GM11168 (cell line): ENCODE data around the gene UGP2.
"Not testable (repeated sequence)": the region's sequence is repeated elsewhere in the genome, so short reads cannot be mapped to it uniquely, and the experiment has no call there.

Experiments used
- in situ Hi-C: fragments of 300-500 bp; cut with MboI; formaldehyde crosslinking; loops from one replicate; pipeline ENCODE4 v1.12.0; 2022; ENCODE audit warnings: low sequenced_read_pairs; ENCODE audit not compliant: unreplicated experiment

UGP2 gene

GRCh38 chr2:63841254-63842022, at the start of gene UGP2:
Gene UGP2 (plus strand): TSS chr2:63841896. CDS start chr2:63842186, 290 bp downstream.
- in situ Hi-C loops: no loop called here

- in situ Hi-C loops: no loop called here
These were observed 49.2 kb upstream of the UGP2 start for GRCh38 chr2:63792530-63792929.

GRCh38 chr2:63796366-63796765, 45.3 kb upstream of the UGP2 start:
- in situ Hi-C loops: no loop called here

GRCh38 chr2:63796796-63797195, 44.9 kb upstream of the UGP2 start:
- in situ Hi-C loops: no loop called here

DNA sequence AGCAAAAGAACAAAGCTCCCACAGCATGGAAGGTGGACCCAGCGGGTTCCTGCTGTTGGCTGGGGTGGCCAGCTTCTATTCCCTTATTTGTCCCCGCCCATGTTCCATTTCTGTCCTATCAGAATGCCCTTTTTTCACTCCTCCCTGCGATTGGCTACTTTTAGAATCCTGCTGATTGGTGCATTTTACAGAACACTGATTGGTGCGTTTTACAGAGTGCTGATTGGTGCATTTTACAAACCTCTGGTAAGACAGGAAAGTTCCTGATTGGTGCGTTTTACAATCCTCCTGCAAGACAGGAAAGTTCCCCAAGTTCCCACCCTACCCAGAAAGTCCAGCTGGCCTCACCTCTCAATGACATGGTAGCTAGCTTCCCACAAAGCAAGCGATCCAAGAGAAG, 40.2 kb upstream of the UGP2 start:
- in situ Hi-C loops: no loop called here

DNA sequence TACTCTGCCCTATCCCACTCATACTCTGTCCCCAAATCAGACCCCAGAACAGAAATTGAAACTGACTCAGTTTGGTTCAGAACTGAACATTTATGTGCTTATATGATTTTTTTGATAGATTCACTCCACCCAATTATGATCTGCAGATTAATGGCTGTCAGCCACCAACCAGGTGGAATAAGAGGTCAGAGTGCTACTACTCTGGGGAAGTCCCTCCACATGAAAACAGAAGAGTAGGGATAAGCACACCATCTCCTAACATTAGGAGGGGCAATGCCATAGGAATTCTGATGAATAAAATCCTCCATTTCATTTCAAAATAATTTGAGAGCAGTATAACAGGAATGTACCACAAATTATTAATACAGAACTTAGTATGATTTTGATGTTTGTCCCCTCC, 36.3 kb upstream of the UGP2 start:
- in situ Hi-C loops: no loop called here

- in situ Hi-C loops: not testable (repeated sequence)
These were observed 33.7 kb upstream of the UGP2 start for GRCh38 chr2:63808036-63808435.

DNA sequence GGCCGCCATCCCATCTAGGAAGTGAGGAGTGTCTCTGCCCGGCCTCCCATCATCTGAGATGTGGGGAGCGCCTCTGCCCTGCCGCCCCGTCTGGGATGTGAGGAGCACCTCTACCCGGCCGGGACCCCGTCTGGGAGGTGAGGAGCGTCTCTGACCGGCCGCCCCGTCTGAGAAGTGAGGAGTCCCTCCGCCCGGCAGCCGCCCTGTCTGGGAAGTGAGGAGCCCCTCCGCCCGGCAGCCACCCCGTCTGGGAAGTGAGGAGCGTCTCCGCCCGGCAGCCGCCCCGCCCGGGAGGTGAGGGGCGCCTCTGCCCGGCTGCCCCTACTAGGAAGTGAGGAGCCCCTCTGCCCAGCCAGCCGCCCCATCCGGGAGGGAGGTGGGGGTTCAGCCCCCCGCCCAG, 32.8 kb upstream of the UGP2 start:
- in situ Hi-C loops: not testable (repeated sequence)

GRCh38 chr2:63811063-63811462, 30.6 kb upstream of the UGP2 start:
- in situ Hi-C loops: no loop called here

- in situ Hi-C loops: not testable (repeated sequence)
These were observed 29.8 kb upstream of the UGP2 start for GRCh38 chr2:63811870-63812269.

- in situ Hi-C loops: no loop called here
These were observed 27.6 kb upstream of the UGP2 start for GRCh38 chr2:63814114-63814513.

DNA sequence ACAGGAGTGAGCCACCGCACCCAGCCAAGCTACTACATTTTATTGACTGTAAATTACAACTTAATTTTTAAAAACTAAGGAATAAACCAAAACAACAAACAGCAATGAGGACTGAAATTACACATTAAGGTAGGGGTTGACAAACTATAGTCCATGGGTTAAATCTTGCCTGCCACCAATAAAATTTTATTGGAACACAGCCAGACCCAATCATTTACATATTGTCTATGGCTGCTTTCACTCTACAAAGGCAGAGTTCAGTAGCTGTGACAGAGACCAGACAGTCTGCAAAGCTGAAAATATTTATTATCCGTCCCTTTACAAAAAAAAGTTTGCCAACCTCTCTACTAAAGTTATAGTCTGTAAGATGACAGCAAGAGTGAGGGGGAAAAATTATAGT, 24.3 kb upstream of the UGP2 start:
- in situ Hi-C loops: no loop called here

GRCh38 chr2:63818271-63818670, 23.4 kb upstream of the UGP2 start:
- in situ Hi-C loops: no loop called here

GRCh38 chr2:63819256-63819655, 22.4 kb upstream of the UGP2 start:
- in situ Hi-C loops: no loop called here

DNA sequence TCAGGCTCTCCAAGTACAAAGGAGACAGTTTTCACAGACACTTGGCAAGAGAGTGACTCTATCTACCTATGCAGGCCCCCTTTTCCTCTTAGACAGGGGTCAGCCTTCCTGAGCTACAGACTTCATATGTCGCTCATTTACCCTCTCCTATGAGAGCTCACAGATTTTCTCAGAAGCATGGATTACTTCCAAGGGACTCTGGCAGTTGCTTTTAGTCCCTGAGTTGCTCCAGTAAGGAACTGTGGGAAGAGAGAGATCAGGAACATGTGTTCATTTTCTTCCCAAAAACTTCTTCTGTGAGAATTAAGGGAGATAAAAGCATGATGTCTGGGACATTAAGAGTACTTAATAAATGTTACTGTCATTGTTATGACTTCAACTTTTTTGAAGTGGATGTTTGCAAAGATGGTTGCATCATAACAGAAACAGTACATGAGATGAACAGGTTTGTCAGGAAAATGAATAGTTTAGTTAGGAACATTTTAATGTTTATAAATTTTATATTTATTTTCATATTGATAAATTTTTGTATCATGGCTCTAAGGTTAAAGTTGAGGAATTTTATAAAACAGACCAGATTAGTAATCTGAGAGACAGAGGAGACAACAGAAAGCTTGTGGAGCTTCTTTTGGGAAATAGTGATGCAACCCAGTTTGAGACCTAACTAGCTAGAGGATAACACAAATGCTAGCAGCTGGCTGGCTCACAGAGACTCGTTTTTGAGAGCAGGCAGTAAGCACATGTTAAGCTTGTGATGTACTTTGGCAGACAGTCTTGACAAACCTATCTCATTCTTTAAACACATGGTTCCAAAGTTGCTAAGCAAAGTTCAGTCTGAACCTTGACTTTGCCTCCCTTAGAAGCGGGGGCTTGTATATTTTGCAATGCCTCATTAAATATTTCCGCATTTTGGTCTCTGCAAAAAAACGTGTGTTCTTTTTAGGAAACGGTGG, 21.7 kb upstream of the UGP2 start:
- in situ Hi-C loops: no loop called here

GRCh38 chr2:63820969-63821368, 20.7 kb upstream of the UGP2 start:
- in situ Hi-C loops: no loop called here

DNA sequence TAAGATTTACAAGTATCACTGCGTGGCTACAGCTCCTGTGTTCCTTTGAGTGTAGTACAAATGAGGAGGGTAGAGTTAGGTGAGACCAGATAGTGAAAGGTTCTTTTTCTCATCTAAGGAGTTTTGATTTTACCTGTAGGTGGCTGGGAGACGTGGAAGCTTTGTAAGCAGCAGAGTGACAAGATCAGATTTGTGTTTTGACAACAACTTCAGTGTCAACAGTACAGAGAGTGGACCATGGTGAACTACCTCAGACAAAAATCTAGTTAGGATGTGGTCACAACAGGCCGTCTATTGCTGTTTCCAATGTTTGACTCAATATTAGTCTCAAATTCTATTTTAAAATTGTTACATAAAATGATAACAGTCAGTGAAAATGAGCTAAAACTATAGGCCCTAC, 20.3 kb upstream of the UGP2 start:
- in situ Hi-C loops: no loop called here

DNA sequence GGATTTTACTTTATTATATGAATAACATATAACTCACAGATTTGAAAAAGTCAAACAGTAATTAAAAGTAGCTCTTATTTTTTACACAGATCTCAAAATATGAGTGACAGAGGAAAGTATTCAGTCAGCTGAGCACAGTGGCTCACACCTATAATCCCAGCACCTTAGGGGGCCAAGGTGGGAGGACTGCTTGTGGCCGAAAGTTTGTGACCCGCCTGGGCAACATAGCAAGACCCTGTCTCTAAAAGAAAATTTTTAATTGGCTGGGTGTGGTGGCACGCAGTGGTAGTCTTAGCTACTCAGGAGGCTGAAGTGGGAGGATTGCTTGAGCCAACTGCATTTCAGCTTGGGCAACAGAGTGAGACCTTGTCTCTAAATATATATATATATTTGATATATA, 19.2 kb upstream of the UGP2 start:
- in situ Hi-C loops: no loop called here

DNA sequence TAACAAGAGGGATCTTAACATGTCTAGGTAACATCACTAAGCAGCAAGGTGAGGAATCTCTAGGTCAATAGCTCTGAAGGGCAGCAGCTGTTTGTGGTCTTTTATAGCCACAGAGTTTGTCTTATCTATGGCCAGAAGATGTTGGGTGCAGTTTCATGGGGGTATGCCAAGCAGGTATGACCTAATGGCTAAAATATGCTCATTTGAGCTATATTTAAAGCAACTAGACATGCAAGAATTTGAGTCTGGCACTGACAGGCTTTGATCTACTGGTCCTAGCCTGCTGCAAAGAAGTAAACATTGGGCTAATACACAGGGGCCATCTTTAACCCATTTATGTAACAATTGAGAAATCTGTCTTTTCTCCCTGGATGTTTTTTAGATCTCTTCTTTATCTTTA, 13.9 kb upstream of the UGP2 start:
- in situ Hi-C loops: no loop called here

- in situ Hi-C loops: no loop called here
These were observed 10.5 kb upstream of the UGP2 start for GRCh38 chr2:63831176-63831575.

DNA sequence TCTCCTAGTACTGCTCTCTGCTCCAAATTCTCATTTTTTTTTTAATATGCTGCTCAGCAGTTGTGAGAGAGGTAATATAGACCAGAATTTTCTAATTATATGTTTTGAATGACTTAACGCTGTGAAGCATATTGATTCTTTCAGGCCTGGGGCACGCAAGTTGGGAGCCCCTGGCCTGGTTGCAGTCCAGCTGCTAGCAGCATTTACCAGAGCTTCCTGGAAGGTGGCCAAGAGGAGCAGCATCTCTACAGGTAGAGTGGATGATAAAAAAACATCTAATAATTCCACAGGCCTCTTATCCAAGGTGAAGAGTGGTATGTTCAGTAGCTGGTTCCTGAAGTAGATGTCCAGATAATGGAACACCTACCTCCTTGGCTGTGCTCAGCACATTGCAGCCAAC, 7.3 kb upstream of the UGP2 start:
- in situ Hi-C loops: no loop called here
